T-cell (primary cell): ENCODE measurements around the gene AP4E1. TPM values are rescaled to one million over a fixed set of nuclear protein-coding genes. Genes with fewer than 3 reads are reported as not detected.

Source experiments
- ATAC-seq, 4 experiments: fragments of 200-7000 bp in 3 of 4; fragments of 150-1000 bp in 1 of 4; cut with Tn5 transposase; replicated peaks in 1 of 4; 1 replicate in 3 of 4; 2 replicates in 1 of 4; pipeline ENCODE4 v1.10.0; 2021; ENCODE audit warnings: moderate library complexity in 3 of 4, mild to moderate bottlenecking in 2 of 4, moderate number of reproducible peaks in 1 of 4
- CTCF ChIA-PET, 2 donors: fragments of 300-600 bp; sonication (Branson Sonifier 250); formaldehyde crosslinking; loops; one replicate each; lab custom pipeline; 2022; ENCODE audit warnings: antibody characterized with exemption in 2 of 2; lab: Charles Lee
- POLR2A ChIA-PET, 2 donors: fragments of 300-600 bp; sonication (Branson Sonifier 250); formaldehyde crosslinking; loops; one replicate each; lab custom pipeline; 2022; ENCODE audit warnings: antibody characterized with exemption in 2 of 2; lab: Charles Lee
- DNase-seq, 35 experiments: peaks; one replicate each; pipeline versions ENCODE4 v3.0.0 to v3.0.0-alpha.2; 2013 to 2023
- H3K27ac ChIP-seq: one replicate; pipeline ENCODE4 v1.5.1; 2013; ENCODE audit warnings: low read length
- H3K27me3 ChIP-seq, 2 experiments: replicated peaks in 1 of 2; 1 replicate in 1 of 2; 2 replicates in 1 of 2; pipeline versions ENCODE4 v1.6.1 to v1.7.0; 2013; ENCODE audit warnings: low read length in 1 of 2, mixed read lengths in 1 of 2; ENCODE audit not compliant: control insufficient read depth in 2 of 2, insufficient read depth in 2 of 2; ENCODE audit errors: extremely low read depth in 1 of 2
- H3K36me3 ChIP-seq, 2 donors: 1 replicate in 1 of 2; 2 replicates in 1 of 2; pipeline versions ENCODE4 v1.6.1 to v1.7.0; 2013; ENCODE audit warnings: low read length in 1 of 2; ENCODE audit not compliant: control insufficient read depth in 2 of 2, insufficient read depth in 1 of 2; ENCODE audit errors: extremely low read depth in 1 of 2
- H3K4me1 ChIP-seq, 2 experiments: 1 replicate in 1 of 2; 2 replicates in 1 of 2; pipeline versions ENCODE4 v1.6.1 to v1.7.0; 2013; ENCODE audit warnings: low read length in 2 of 2, mixed read lengths in 1 of 2; ENCODE audit not compliant: insufficient read depth in 2 of 2, control insufficient read depth in 1 of 2; ENCODE audit errors: extremely low read depth in 1 of 2
- H3K4me3 ChIP-seq, 2 donors: 1 replicate in 1 of 2; 2 replicates in 1 of 2; pipeline versions ENCODE4 v1.5.1 to v1.7.0; 2013; ENCODE audit warnings: mild to moderate bottlenecking in 2 of 2, low read length in 1 of 2, moderate library complexity in 1 of 2; ENCODE audit not compliant: control insufficient read depth in 1 of 2; ENCODE audit errors: extremely low read depth in 1 of 2
- H3K9me3 ChIP-seq: 2 replicates; pipeline ENCODE4 v1.7.0; 2013
- H3K27ac Mint-ChIP-seq, 2 donors: one replicate each; pipeline ENCODE4 v1.8.0; 2020 to 2021; ENCODE audit warnings: mild to moderate bottlenecking in 2 of 2, mixed read lengths in 2 of 2
- H3K27me3 Mint-ChIP-seq, 2 donors: one replicate each; pipeline ENCODE4 v1.8.0; 2021 to 2022; ENCODE audit warnings: mixed read lengths in 2 of 2
- H3K36me3 Mint-ChIP-seq: one replicate; pipeline ENCODE4 v1.8.0; 2021; ENCODE audit warnings: mixed read lengths
- H3K4me1 Mint-ChIP-seq, 3 donors: one replicate each; pipeline ENCODE4 v1.8.0; 2020 to 2022; ENCODE audit warnings: mixed read lengths in 3 of 3, mild to moderate bottlenecking in 1 of 3
- H3K4me3 Mint-ChIP-seq, 3 donors: one replicate each; pipeline ENCODE4 v1.8.0; 2020 to 2022; ENCODE audit warnings: mild to moderate bottlenecking in 3 of 3, mixed read lengths in 3 of 3, moderate library complexity in 3 of 3
- H3K9me3 Mint-ChIP-seq, 3 donors: one replicate each; pipeline ENCODE4 v1.8.0; 2020 to 2022; ENCODE audit warnings: mixed read lengths in 3 of 3
- WGBS: methylation state at CpG from one replicate; pipeline ENCODE4 v1.1.5; 2013; ENCODE audit warnings: missing lambda C conversion rate; ENCODE audit not compliant: insufficient coverage; 5-methylcytosine and 5-hydroxymethylcytosine counted together
- total RNA-seq, 35 experiments: library from RNA in 6 of 35; stranded (reverse) in 6 of 35; fragments of 120-200 nt in 1 of 35; gene quantifications; one replicate each; pipeline versions ENCODE4 v1.2.1 to v1.2.4 and lab custom pipeline; 2013 to 2026

Gene AP4E1
- total RNA-seq, 5 donors from 2014 or later (not counting 1 experiment from before 2014, with no cell fraction given) = 9.4 to 14.0 (median 10.8) TPM

DNA sequence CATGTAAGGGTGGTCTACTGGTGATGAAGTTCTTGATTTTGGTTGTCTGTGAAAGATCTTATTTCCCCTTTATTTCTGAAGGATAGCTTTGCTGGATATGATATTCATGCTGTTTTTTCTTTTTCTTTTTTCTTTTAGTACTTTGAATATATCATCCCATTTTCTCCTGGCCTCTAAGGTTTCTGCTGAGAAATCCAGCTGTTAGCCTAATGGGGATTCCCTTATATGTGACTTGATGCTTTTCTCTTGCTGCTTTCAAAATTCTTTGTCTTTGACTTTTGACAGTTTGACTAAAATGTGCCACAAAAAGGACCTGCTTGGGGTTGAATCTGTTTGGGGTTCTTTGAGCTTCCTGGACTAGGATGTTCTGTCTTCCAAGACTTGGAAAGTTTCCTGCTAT is 62.6 kb downstream of the AP4E1 start:
- H3K9me3 ChIP-seq = peaks cover 6% of the 10 kb centered on the region
- H3K27me3 Mint-ChIP-seq = no peaks in the 10 kb centered on the region
- peaks cover 1 to 10% (median 4%) of the 10 kb centered on the region in 3 donors for H3K4me1 Mint-ChIP-seq
- H3K4me1 ChIP-seq = no peaks in the 10 kb centered on the region
- ChIA-PET POLR2A (interaction anchor here (0.6 to 0.7 kb wide), 2 partner anchors 485 to 1829 kb away, joined by 3 read pairs; no protein-coding TSS in a partner anchor), CTCF (no interaction called here)
- DNase-seq (no peak), ATAC-seq (no peak)
- H3K27me3 ChIP-seq = no peaks in the 10 kb centered on the region
- peaks cover 3 to 39% of the 10 kb centered on the region in 2 donors for H3K36me3 ChIP-seq
- no peak overlapping the region for H3K4me3 Mint-ChIP-seq
- peaks cover 30 to 46% (median 32%) of the 10 kb centered on the region in 3 donors for H3K9me3 Mint-ChIP-seq
- H3K27ac Mint-ChIP-seq = no peak overlapping the region
- peaks cover 89% of the 10 kb centered on the region for H3K36me3 Mint-ChIP-seq
- H3K27ac ChIP-seq = no peak overlapping the region
- H3K4me3 ChIP-seq = no peak overlapping the region

GRCh38 chr15:50971542-50971941 is 63.1 kb downstream of the AP4E1 start:
- Mint-ChIP-seq H3K9me3 (peaks cover 30 to 46% (median 32%) of the 10 kb centered on the region in 3 donors), H3K4me3 (no peak overlapping the region), H3K27ac (no peak overlapping the region), H3K4me1 (peaks cover 1 to 10% (median 4%) of the 10 kb centered on the region in 3 donors), H3K27me3 (no peaks in the 10 kb centered on the region), H3K36me3 (peaks cover 91% of the 10 kb centered on the region)
- Histone ChIP-seq H3K4me1 (no peaks in the 10 kb centered on the region), H3K36me3 (peaks cover 3 to 39% of the 10 kb centered on the region in 2 donors), H3K9me3 (peaks cover 6% of the 10 kb centered on the region), H3K27me3 (no peaks in the 10 kb centered on the region), H3K27ac (no peak overlapping the region), H3K4me3 (no peak overlapping the region)
- no peak for DNase-seq
- no peak for ATAC-seq
- CTCF ChIA-PET = no interaction called here
- POLR2A ChIA-PET = interaction anchor here (0.6 to 0.7 kb wide), 2 partner anchors 486 to 1829 kb away, joined by 3 read pairs; no protein-coding TSS in a partner anchor

GRCh38 chr15:50973605-50974004 is 65.1 kb downstream of the AP4E1 start:
- H3K9me3 Mint-ChIP-seq = peaks cover 25 to 42% (median 26%) of the 10 kb centered on the region in 3 donors
- no peaks in the 10 kb centered on the region for H3K27me3 Mint-ChIP-seq
- no peak overlapping the region for H3K27ac ChIP-seq
- H3K36me3 Mint-ChIP-seq = peaks cover 77% of the 10 kb centered on the region
- ATAC-seq (no peak), DNase-seq (no peak)
- H3K4me3 Mint-ChIP-seq = no peak overlapping the region
- CTCF ChIA-PET = no interaction called here
- POLR2A ChIA-PET = interaction anchor here in 1 of 2 donors (0.5 kb wide), 1 partner anchor 357 kb away, joined by 5 read pairs; no protein-coding TSS in a partner anchor
- H3K27ac Mint-ChIP-seq = no peak overlapping the region
- H3K9me3 ChIP-seq = peaks cover 6% of the 10 kb centered on the region
- peaks cover 5 to 34% of the 10 kb centered on the region in 2 donors for H3K36me3 ChIP-seq
- WGBS = no CpG with 5 or more reads among the region's 4 CpGs
- H3K4me1 Mint-ChIP-seq = peaks cover 3 to 5% (median 4%) of the 10 kb centered on the region in 3 donors
- no peaks in the 10 kb centered on the region for H3K27me3 ChIP-seq
- H3K4me1 ChIP-seq = no peaks in the 10 kb centered on the region
- H3K4me3 ChIP-seq = no peak overlapping the region

DNA sequence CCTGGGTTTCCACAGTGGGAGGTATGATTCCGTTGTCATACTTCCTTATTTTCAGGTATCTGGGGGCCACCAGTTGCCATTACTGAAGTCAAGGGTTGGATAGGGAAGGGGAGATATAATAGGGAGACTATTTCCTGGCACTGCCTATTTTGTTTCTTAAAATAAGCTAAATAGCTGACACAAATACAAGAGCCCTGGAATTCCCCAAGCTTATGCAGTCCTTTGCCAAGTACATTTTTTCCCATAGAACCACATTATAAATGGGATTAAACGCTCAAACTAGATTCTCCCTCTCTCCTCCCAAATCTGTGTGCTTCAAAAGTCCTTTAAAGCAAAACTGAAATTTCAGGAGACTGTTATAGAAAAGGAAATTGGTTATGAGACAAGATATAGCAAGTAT is 68.7 kb downstream of the AP4E1 start:
- ATAC-seq (no peak), DNase-seq (no peak)
- no peaks in the 10 kb centered on the region for H3K9me3 ChIP-seq
- H3K4me1 ChIP-seq = no peaks in the 10 kb centered on the region
- H3K36me3 Mint-ChIP-seq = peaks cover 72% of the 10 kb centered on the region
- H3K9me3 Mint-ChIP-seq = peaks cover 3 to 13% (median 6%) of the 10 kb centered on the region in 3 donors
- peaks cover 4 to 7% (median 5%) of the 10 kb centered on the region in 3 donors for H3K4me1 Mint-ChIP-seq
- CTCF ChIA-PET = no interaction called here
- peaks cover 12 to 29% of the 10 kb centered on the region in 2 donors for H3K36me3 ChIP-seq
- H3K4me3 ChIP-seq = no peak overlapping the region
- no peaks in the 10 kb centered on the region for H3K27me3 Mint-ChIP-seq
- H3K4me3 Mint-ChIP-seq = no peak overlapping the region
- H3K27ac ChIP-seq = no peak overlapping the region
- POLR2A ChIA-PET = no interaction called here
- H3K27me3 ChIP-seq = no peaks in the 10 kb centered on the region
- 100% methylated on average over 1 of the region's 2 CpGs for WGBS
- H3K27ac Mint-ChIP-seq = no peak overlapping the region

DNA sequence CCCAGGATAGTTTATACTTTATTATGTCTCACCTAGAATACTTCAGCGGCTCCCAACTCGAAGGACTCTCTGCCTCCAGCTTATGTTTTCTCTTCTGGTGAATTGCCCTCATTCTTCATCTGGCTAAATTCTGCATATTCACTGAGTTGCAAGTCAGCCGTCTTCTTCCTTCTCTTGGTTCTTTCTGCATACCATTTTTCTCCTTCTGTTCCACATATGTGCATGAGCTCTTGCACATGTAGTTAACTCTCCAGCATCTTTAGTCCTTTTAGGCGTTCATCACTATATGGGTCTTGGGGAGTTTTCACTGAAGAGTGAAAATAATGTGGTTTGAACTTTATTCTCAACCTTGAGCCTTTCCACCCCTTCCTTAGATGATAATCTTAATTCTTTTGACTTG is 70.1 kb downstream of the AP4E1 start:
- ChIA-PET CTCF (no interaction called here), POLR2A (no interaction called here)
- H3K36me3 Mint-ChIP-seq = peaks cover 70% of the 10 kb centered on the region
- no peak overlapping the region for H3K4me3 Mint-ChIP-seq
- H3K27me3 Mint-ChIP-seq = no peaks in the 10 kb centered on the region
- H3K27ac Mint-ChIP-seq = no peak overlapping the region
- ATAC-seq (no peak), DNase-seq (no peak)
- Histone ChIP-seq H3K36me3 (peaks cover 11 to 19% of the 10 kb centered on the region in 2 donors), H3K27me3 (no peaks in the 10 kb centered on the region), H3K27ac (no peak overlapping the region), H3K4me1 (no peaks in the 10 kb centered on the region), H3K9me3 (no peaks in the 10 kb centered on the region), H3K4me3 (no peak overlapping the region)
- H3K9me3 Mint-ChIP-seq = peaks cover 2 to 11% (median 3%) of the 10 kb centered on the region in 3 donors
- WGBS = 97% methylated on average over 3 of the region's 4 CpGs
- peaks cover 3 to 7% (median 5%) of the 10 kb centered on the region in 3 donors for H3K4me1 Mint-ChIP-seq

GRCh38 chr15:50979041-50979440 is 70.6 kb downstream of the AP4E1 start:
- no peak for ATAC-seq
- Histone ChIP-seq H3K4me3 (no peak overlapping the region), H3K27ac (no peak overlapping the region), H3K9me3 (no peaks in the 10 kb centered on the region), H3K27me3 (no peaks in the 10 kb centered on the region), H3K4me1 (no peaks in the 10 kb centered on the region), H3K36me3 (peaks cover 11 to 19% of the 10 kb centered on the region in 2 donors)
- peaks cover 2 to 14% (median 3%) of the 10 kb centered on the region in 3 donors for H3K9me3 Mint-ChIP-seq
- H3K27ac Mint-ChIP-seq = no peak overlapping the region
- H3K36me3 Mint-ChIP-seq = peaks cover 72% of the 10 kb centered on the region
- peaks cover 3 to 5% (median 5%) of the 10 kb centered on the region in 3 donors for H3K4me1 Mint-ChIP-seq
- WGBS = no CpG with 5 or more reads among the region's 1 CpG
- DNase-seq = no peak
- POLR2A ChIA-PET = no interaction called here
- H3K4me3 Mint-ChIP-seq = no peak overlapping the region
- CTCF ChIA-PET = no interaction called here
- no peaks in the 10 kb centered on the region for H3K27me3 Mint-ChIP-seq
